ENCODE measurements around the gene SPOCD1.
A peak's percentile ranks its signal among the peaks of the same experiment; 100 is the strongest.

SPOCD1 gene

GRCh38 chr1:31769720-31770390 is 46.0 kb downstream of the SPOCD1 start:
- DNase-seq = no peak

GRCh38 chr1:31768939-31769704 is 46.7 kb downstream of the SPOCD1 start:
- no peak for DNase-seq

GRCh38 chr1:31768407-31768907 is 47.4 kb downstream of the SPOCD1 start:
- DNase-seq = no peak

- no peak for DNase-seq
Observed at GRCh38 chr1:31767225-31767624, 48.6 kb downstream of the SPOCD1 start.

- no peak for DNase-seq
Observed at GRCh38 chr1:31765516-31765915, 50.3 kb downstream of the SPOCD1 start.

GRCh38 chr1:31765041-31765467 is 50.8 kb downstream of the SPOCD1 start:
- no peak for DNase-seq

GRCh38 chr1:31764312-31765040 is 51.3 kb downstream of the SPOCD1 start, which contains the start of gene ADGRB2:
Gene ADGRB2, minus strand, starts transcription at chr1:31764340. Its CDS starts 7,119 bp downstream, at chr1:31757221.
- peak; percentile 21 for DNase-seq

- DNase-seq = no peak
Observed at GRCh38 chr1:31763671-31764311, 52.0 kb downstream of the SPOCD1 start.

- peak; percentile 62 for DNase-seq
Observed at GRCh38 chr1:31762726-31763670, 52.8 kb downstream of the SPOCD1 start.

GRCh38 chr1:31762323-31762722 is 53.5 kb downstream of the SPOCD1 start:
- DNase-seq = no peak

- no peak for DNase-seq
Observed at GRCh38 chr1:31761883-31762282, 53.9 kb downstream of the SPOCD1 start.

- DNase-seq = peak; percentile 61
Observed at GRCh38 chr1:31760471-31761470, 55.1 kb downstream of the SPOCD1 start.

GRCh38 chr1:31759298-31760023 is 56.4 kb downstream of the SPOCD1 start:
- no peak for DNase-seq

GRCh38 chr1:31758823-31759222 is 57.0 kb downstream of the SPOCD1 start:
- DNase-seq = no peak

- no peak for DNase-seq
Observed at GRCh38 chr1:31757989-31758388, 57.8 kb downstream of the SPOCD1 start.

GRCh38 chr1:31757204-31757679 is 58.6 kb downstream of the SPOCD1 start:
- no peak for DNase-seq

- DNase-seq = no peak
Observed at GRCh38 chr1:31756578-31756977, 59.2 kb downstream of the SPOCD1 start.

GRCh38 chr1:31755850-31756492 is 59.9 kb downstream of the SPOCD1 start:
- no peak for DNase-seq

- DNase-seq = no peak
Observed at GRCh38 chr1:31755197-31755611, 60.6 kb downstream of the SPOCD1 start.

Measured in T-helper 9 cell (primary cell).